GM12878 (cell line): ENCODE data around the gene DNAJC5. TPM values are rescaled to one million over a fixed set of nuclear protein-coding genes. Genes with fewer than 3 reads are reported as not detected.

Experiments
- ATAC-seq: fragments of 200-7000 bp; cut with Tn5 transposase; 3 replicates; pipeline ENCODE4 v1.9.1; 2020; ENCODE audit warnings: mild to moderate bottlenecking, moderate library complexity
- BruUV-seq: library from RNA; stranded (reverse); fragments of 400-500 nt; replicated peaks from 2 replicates; lab custom pipeline; 2021; lab: Mats Ljungman, UMichigan
- CTCF ChIA-PET: fragments of 300-600 bp; sonication (Branson Sonifier 250); formaldehyde crosslinking; extraction: SDS; loops from one replicate; lab custom pipeline; 2021; ENCODE audit warnings: inconsistent platforms; lab: Yijun Ruan, JAX
- POLR2A ChIA-PET: fragments of 350-600 bp; formaldehyde crosslinking; extraction: SDS; loops from one replicate; lab custom pipeline; 2021; ENCODE audit warnings: inconsistent platforms; lab: Charles Lee
- RAD21 ChIA-PET: fragments of 300-600 bp; sonication (Branson Sonifier 250); formaldehyde crosslinking; loops from one replicate; lab custom pipeline; 2023; ENCODE audit warnings: antibody characterized with exemption; ENCODE audit not compliant: unreplicated experiment; lab: Charles Lee
- SMC1A ChIA-PET: fragments of 300-600 bp; sonication (Branson Sonifier 250); formaldehyde crosslinking; loops from one replicate; lab custom pipeline; 2023; ENCODE audit not compliant: unreplicated experiment, uncharacterized antibody; lab: Charles Lee
- DNase-seq: peaks from one replicate; pipeline ENCODE4 v3.0.0-alpha.2; 2011; ENCODE audit warnings: low read depth, low spot score
- FAIRE-seq: peaks from 3 replicates; lab custom pipeline; 2011; peaks lifted over from hg19 to GRCh38; lab: Jason Lieb, UNC
- H2AFZ ChIP-seq: 2 replicates; pipeline ENCODE4 v1.6.0; 2011; ENCODE audit warnings: low read depth, low read length, control low read depth; ENCODE audit not compliant: control insufficient read depth
- H3K27ac ChIP-seq: 2 replicates; pipeline ENCODE4 v1.5.1; 2011; ENCODE audit warnings: control low read depth; ENCODE audit not compliant: control insufficient read depth, insufficient read depth
- H3K27me3 ChIP-seq, 2 experiments: replicated peaks in 1 of 2; 2 replicates each; pipeline versions ENCODE4 v1.6.0 to v1.6.1; 2011; ENCODE audit warnings: low read length in 1 of 2; ENCODE audit not compliant: control insufficient read depth in 2 of 2, insufficient read depth in 2 of 2
- H3K36me3 ChIP-seq, 2 experiments: 2 replicates each; pipeline ENCODE4 v1.5.1; 2011; ENCODE audit warnings: low read length in 1 of 2; ENCODE audit not compliant: control insufficient read depth in 2 of 2, insufficient read depth in 2 of 2
- H3K4me1 ChIP-seq: 2 replicates; pipeline ENCODE4 v1.6.1; 2011; ENCODE audit warnings: mild to moderate bottlenecking, low read length, moderate library complexity, mixed read lengths; ENCODE audit not compliant: control insufficient read depth, insufficient read depth
- H3K4me2 ChIP-seq: 2 replicates; pipeline ENCODE4 v1.6.0; 2011; ENCODE audit warnings: control low read depth; ENCODE audit not compliant: control insufficient read depth, insufficient read depth
- H3K4me3 ChIP-seq: fragments of 200-600 bp; sonication (generic); 2 replicates; pipeline ENCODE4 v1.5.1; 2016
- H3K79me2 ChIP-seq: 2 replicates; pipeline ENCODE4 v1.6.0; 2011; ENCODE audit warnings: low read length; ENCODE audit not compliant: control insufficient read depth, insufficient read depth
- H3K9ac ChIP-seq: 2 replicates; pipeline ENCODE4 v1.8.0; 2011; ENCODE audit warnings: low read length, control low read depth, mixed read lengths; ENCODE audit not compliant: control insufficient read depth, insufficient read depth
- H3K9me3 ChIP-seq: replicated peaks from 3 replicates; pipeline ENCODE4 v1.5.1; 2011; ENCODE audit warnings: mild to moderate bottlenecking, low read length; ENCODE audit not compliant: control insufficient read depth, insufficient read depth
- H4K20me1 ChIP-seq: 2 replicates; pipeline ENCODE4 v1.6.0; 2011; ENCODE audit not compliant: control insufficient read depth, insufficient read depth
- CHD4 ChIP-seq: fragments of 200-600 bp; sonication (generic); IDR thresholded peaks from 2 replicates; pipeline ENCODE4 v1.6.1; 2016; ENCODE audit warnings: mild to moderate bottlenecking
- KLF5 ChIP-seq: fragments of 450-650 bp; IDR thresholded peaks from 2 replicates; pipeline ENCODE4 v1.6.1; 2014; ENCODE audit warnings: mild to moderate bottlenecking; ENCODE audit not compliant: partially characterized antibody
- SMC3 ChIP-seq: IDR thresholded peaks from 2 replicates; pipeline ENCODE4 v1.6.1; 2011; ENCODE audit warnings: low read length, improper control_type of control experiment, borderline replicate concordance
- SP1 ChIP-seq: IDR thresholded peaks from one replicate; pipeline ENCODE4 v1.6.1; 2011; ENCODE audit warnings: low read depth, low read length
- ZNF274 ChIP-seq: IDR thresholded peaks from one replicate; pipeline ENCODE4 v1.8.0; 2011; ENCODE audit not compliant: insufficient read length, insufficient read depth
- ZNF622 ChIP-seq: fragments of 450-650 bp; IDR thresholded peaks from 2 replicates; pipeline ENCODE4 v1.6.1; 2017; ENCODE audit warnings: mild to moderate bottlenecking, inconsistent platforms
- WGBS: methylation state at CpG from one replicate; pipeline ENCODE4 v1.1.6; 2016; ENCODE audit warnings: low lambda C conversion rate; ENCODE audit not compliant: insufficient replicate concordance, insufficient coverage; ENCODE audit errors: missing lambda C conversion rate; 5-methylcytosine and 5-hydroxymethylcytosine counted together
- in situ Hi-C: fragments of 300-500 bp; cut with MboI; formaldehyde crosslinking; loops from 9 replicates; pipeline ENCODE4 v1.14.3; 2018; ENCODE audit warnings: mixed read lengths
- intact Hi-C: fragments of 100-400 bp; cut with micrococcal nuclease; formaldehyde crosslinking; loops from one replicate; pipeline ENCODE4 v1.14.2; 2022; ENCODE audit not compliant: unreplicated experiment
- polyA plus RNA-seq, 11 experiments: library from polyadenylated mRNA; depleted of rRNA in 4 of 11; unstranded in 6 of 11; stranded (reverse) in 5 of 11; fragments of >200 nt; fragmentation: Nextera tagmentation in 4 of 11; fragmentation: Illumina TruSeq in 1 of 11; extraction: Ambion mirVana in 4 of 11; extraction: Trizol in 1 of 11; gene quantifications; 1 replicate in 1 of 11; 2 replicates in 10 of 11; pipeline versions ENCODE4 v1.2.1 to v1.2.3, GENCODE V29; 2011 to 2016; ENCODE audit warnings: inconsistent platforms in 2 of 11, missing spikeins in 2 of 11, low read depth in 1 of 11
- total RNA-seq, 4 experiments: library from RNA; depleted of rRNA in 3 of 4; stranded (reverse); fragments of >200 nt in 3 of 4; fragmentation: Illumina TruSeq in 1 of 4; extraction: Trizol in 1 of 4; gene quantifications; 2 replicates each; pipeline versions ENCODE4 v1.2.1 to v1.2.3, GENCODE V29; 2013 to 2021
- TF ChIP-seq, protein P1 (sequence below): fragments of 450-650 bp; IDR thresholded peaks from 2 replicates; pipeline ENCODE4 v1.6.1; 2018; ENCODE audit warnings: borderline replicate concordance, mild to moderate bottlenecking; ENCODE audit not compliant: partially characterized antibody
- TF ChIP-seq, protein P2 (sequence below): fragments of 450-650 bp; IDR thresholded peaks from 2 replicates; pipeline ENCODE4 v1.6.1; 2016; ENCODE audit warnings: mild to moderate bottlenecking, moderate library complexity, borderline replicate concordance

DNAJC5 gene
- total and polyA plus RNA-seq, 10 of the 15 experiments (the other 5 are each of a cell fraction or from before 2014, with no cell fraction given) = 0.69 to 36.8 (median 17.0) TPM

DNA sequence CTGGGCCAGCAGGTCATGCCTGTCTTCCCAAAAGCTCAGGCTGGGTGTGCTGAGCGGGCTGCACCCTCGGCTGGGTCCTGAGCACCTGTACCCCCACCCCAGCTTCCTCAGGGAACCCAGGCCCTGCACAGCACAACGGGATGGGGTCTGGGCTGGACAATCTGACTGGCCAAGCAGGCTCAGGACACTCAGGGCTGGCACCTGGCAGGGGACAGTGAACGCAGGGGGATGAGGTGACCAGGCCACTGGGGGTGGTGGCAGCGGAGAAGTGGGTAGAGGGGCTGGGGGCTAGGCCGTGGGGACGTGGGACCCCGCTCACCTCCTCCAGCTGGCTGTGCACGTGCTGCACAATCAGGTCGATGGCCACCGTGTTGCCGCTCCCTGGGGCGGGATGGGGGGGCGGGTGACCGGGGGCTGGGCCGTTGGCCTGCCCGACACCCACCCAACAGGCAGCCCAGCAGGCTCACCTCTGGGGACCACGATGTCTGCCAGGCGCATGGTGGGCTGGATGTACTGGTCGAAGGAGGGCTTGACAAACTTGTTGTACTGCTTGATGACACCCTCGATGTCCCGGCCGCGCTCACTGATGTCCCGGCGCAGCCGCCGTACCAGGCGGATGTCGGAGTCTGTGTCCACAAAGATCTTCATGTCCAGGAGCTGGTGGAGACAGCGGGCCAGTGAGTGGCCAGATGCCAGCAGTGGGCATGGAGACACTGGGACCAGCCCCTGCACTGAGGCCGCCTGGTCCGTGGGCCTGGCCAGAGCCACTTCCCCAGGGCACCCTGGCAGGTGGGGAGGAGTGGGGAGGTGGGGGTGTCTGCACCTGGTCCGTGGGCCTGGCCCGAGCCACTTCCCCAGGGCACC lies 49.4 kb downstream of the DNAJC5 start:
- intact Hi-C loops = no loop called here
- no peak for TF ChIP-seq SMC3
- Histone ChIP-seq H3K4me1 (peaks cover 19% of the 10 kb centered on the region), H3K4me3 (no peak overlapping the region), H3K27ac (no peak overlapping the region), H3K79me2 (peaks cover 17% of the 10 kb centered on the region), H3K27me3 (no peaks in the 10 kb centered on the region), H3K9ac (no peak overlapping the region), H3K4me2 (no peak overlapping the region), H3K36me3 (peaks cover 17 to 44% of the 10 kb centered on the region in 2 experiments; a peak in 3 of 4 replicates), H2AFZ (no peak overlapping the region), H4K20me1 (peaks cover 4% of the 10 kb centered on the region; the same call in 1 of the 2 replicates), H3K9me3 (no peaks in the 10 kb centered on the region; the same call in 2 of the 3 replicates)
- ChIA-PET SMC1A (no interaction called here), POLR2A (no interaction called here), RAD21 (interaction anchor here (1.0 kb wide), 1 partner anchor 240 kb away, joined by 3 read pairs; no protein-coding TSS in a partner anchor), CTCF (no interaction called here)
- in situ Hi-C loops = no loop called here
- FAIRE-seq = no peak
- ATAC-seq = no peak
- no peak for DNase-seq
- over 99% methylated on average over 22 of the region's 35 CpGs for WGBS
- no TSS peak for BruUV-seq

DNA sequence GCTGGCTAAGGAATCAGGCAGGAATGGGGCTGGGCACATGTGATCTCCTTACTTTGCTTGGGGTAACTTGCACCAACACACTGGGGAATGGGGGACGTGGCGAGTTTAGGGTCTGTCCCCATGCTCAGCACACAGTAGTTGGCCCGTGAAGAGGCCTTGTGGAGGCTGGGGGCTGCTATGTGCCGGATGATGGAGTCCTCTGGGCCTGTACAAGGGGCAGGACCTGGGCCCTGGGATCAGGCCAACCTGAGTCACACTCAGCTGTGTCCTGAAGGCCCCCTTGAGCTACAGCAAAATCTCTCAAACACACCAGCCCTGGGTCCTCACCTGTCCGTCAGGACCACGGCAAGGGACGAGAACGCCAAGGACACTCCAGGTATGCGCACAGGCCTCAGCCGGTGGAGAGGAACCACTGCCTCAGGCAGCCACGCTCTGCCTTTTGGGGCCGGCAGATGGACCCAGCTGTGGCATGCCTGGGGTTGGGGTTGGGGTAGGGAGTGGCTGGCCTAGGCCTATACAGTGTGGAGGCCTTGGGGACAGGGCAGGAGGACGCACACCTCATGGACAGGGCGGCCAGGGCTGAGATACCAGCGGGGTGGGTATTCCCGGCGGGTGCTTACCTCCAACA lies 50.2 kb downstream of the DNAJC5 start:
- BruUV-seq = no TSS peak
- ChIA-PET SMC1A (no interaction called here), POLR2A (no interaction called here), RAD21 (interaction anchor here (1.0 kb wide), 1 partner anchor 241 kb away, joined by 3 read pairs; no protein-coding TSS in a partner anchor), CTCF (no interaction called here)
- Histone ChIP-seq H3K9me3 (no peaks in the 10 kb centered on the region; the same call in 2 of the 3 replicates), H3K79me2 (peaks cover 18% of the 10 kb centered on the region), H3K9ac (no peak overlapping the region), H3K27ac (no peak overlapping the region), H3K36me3 (peaks cover 17 to 41% of the 10 kb centered on the region in 2 experiments; a peak in 3 of 4 replicates), H4K20me1 (peaks cover 4% of the 10 kb centered on the region; the same call in 1 of the 2 replicates), H3K4me3 (no peak overlapping the region), H3K4me2 (no peak overlapping the region), H3K27me3 (no peaks in the 10 kb centered on the region), H3K4me1 (peaks cover 24% of the 10 kb centered on the region), H2AFZ (no peak overlapping the region)
- ATAC-seq = no peak
- WGBS = 86% methylated on average over 17 of the region's 17 CpGs
- in situ Hi-C loops = no loop called here
- no peak for DNase-seq
- no peak for FAIRE-seq
- intact Hi-C loops = no loop called here
- no peak for TF ChIP-seq ZNF274
- no peak for TF ChIP-seq ZNF622
- TF ChIP-seq KLF5 = no peak
- TF ChIP-seq, protein P1, sequence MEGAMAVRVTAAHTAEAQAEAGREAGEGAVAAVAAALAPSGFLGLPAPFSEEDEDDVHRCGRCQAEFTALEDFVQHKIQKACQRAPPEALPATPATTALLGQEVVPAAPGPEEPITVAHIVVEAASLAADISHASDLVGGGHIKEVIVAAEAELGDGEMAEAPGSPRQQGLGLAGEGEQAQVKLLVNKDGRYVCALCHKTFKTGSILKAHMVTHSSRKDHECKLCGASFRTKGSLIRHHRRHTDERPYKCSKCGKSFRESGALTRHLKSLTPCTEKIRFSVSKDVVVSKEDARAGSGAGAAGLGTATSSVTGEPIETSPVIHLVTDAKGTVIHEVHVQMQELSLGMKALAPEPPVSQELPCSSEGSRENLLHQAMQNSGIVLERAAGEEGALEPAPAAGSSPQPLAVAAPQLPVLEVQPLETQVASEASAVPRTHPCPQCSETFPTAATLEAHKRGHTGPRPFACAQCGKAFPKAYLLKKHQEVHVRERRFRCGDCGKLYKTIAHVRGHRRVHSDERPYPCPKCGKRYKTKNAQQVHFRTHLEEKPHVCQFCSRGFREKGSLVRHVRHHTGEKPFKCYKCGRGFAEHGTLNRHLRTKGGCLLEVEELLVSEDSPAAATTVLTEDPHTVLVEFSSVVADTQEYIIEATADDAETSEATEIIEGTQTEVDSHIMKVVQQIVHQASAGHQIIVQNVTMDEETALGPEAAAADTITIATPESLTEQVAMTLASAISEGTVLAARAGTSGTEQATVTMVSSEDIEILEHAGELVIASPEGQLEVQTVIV = no peak
- TF ChIP-seq, protein P2, sequence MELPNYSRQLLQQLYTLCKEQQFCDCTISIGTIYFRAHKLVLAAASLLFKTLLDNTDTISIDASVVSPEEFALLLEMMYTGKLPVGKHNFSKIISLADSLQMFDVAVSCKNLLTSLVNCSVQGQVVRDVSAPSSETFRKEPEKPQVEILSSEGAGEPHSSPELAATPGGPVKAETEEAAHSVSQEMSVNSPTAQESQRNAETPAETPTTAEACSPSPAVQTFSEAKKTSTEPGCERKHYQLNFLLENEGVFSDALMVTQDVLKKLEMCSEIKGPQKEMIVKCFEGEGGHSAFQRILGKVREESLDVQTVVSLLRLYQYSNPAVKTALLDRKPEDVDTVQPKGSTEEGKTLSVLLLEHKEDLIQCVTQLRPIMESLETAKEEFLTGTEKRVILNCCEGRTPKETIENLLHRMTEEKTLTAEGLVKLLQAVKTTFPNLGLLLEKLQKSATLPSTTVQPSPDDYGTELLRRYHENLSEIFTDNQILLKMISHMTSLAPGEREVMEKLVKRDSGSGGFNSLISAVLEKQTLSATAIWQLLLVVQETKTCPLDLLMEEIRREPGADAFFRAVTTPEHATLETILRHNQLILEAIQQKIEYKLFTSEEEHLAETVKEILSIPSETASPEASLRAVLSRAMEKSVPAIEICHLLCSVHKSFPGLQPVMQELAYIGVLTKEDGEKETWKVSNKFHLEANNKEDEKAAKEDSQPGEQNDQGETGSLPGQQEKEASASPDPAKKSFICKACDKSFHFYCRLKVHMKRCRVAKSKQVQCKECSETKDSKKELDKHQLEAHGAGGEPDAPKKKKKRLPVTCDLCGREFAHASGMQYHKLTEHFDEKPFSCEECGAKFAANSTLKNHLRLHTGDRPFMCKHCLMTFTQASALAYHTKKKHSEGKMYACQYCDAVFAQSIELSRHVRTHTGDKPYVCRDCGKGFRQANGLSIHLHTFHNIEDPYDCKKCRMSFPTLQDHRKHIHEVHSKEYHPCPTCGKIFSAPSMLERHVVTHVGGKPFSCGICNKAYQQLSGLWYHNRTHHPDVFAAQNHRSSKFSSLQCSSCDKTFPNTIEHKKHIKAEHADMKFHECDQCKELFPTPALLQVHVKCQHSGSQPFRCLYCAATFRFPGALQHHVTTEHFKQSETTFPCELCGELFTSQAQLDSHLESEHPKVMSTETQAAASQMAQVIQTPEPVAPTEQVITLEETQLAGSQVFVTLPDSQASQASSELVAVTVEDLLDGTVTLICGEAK = no peak
- TF ChIP-seq CHD4 = no peak
- no peak for TF ChIP-seq SP1
